ENCODE results near the gene TP53TG5. TPM values are rescaled to one million over a fixed set of nuclear protein-coding genes. Genes with fewer than 3 reads are reported as not detected.

TP53TG5 gene
- total RNA-seq, 2 experiments from 2014 or later = 0.36 TPM; not detected in 1

GRCh38 chr20:45337367-45338120 is 40.6 kb downstream of the TP53TG5 start:
- no peaks in the 10 kb centered on the region for H3K27me3 Mint-ChIP-seq
- H3K4me1 Mint-ChIP-seq (ENCODE audit: low read depth) = no peaks in the 10 kb centered on the region
- no peak for ATAC-seq (ENCODE audit: poor library complexity)
- TF ChIP-seq CTCF (IDR thresholded peaks at IDR 0.05) = no peak
- no peaks in the 10 kb centered on the region for H3K9me3 ChIP-seq (ENCODE audit: control insufficient read depth in 1 of 2, insufficient read depth in 1 of 2, low read length in 2 of 2)
- no peak overlapping the region for H3K4me3 ChIP-seq (ENCODE audit: low read length)
- no peaks in the 10 kb centered on the region for H3K4me1 ChIP-seq (ENCODE audit: insufficient read depth, low read length)
- H3K36me3 Mint-ChIP-seq (ENCODE audit: low read depth) = no peaks in the 10 kb centered on the region
- DNase-seq = no peak
- intact Hi-C loops (cut with DNase I, micrococcal nuclease) = no loop called here
- H3K27me3 ChIP-seq (ENCODE audit: control insufficient read depth in 1 of 2, insufficient read depth in 2 of 2, low read length in 2 of 2) = no peaks in the 10 kb centered on the region
- H3K4me3 Mint-ChIP-seq = no peak overlapping the region
- H3K27ac Mint-ChIP-seq = no peak overlapping the region
- H3K9me3 Mint-ChIP-seq = no peaks in the 10 kb centered on the region
- H3K27ac ChIP-seq (ENCODE audit: low read depth in 1 of 2, low read length in 2 of 2) = no peak overlapping the region
- CTCF ChIA-PET = no interaction called here
- POLR2A ChIA-PET = interaction anchor here (0.8 kb wide), 1 partner anchor 26 kb away, joined by 3 read pairs; the partner anchor contains the start of gene SYS1
- H3K36me3 ChIP-seq (ENCODE audit: insufficient read depth, low read length) = no peaks in the 10 kb centered on the region

GRCh38 chr20:45336530-45337366 is 41.4 kb downstream of the TP53TG5 start:
- H3K36me3 Mint-ChIP-seq (ENCODE audit: low read depth) = no peaks in the 10 kb centered on the region

DNA sequence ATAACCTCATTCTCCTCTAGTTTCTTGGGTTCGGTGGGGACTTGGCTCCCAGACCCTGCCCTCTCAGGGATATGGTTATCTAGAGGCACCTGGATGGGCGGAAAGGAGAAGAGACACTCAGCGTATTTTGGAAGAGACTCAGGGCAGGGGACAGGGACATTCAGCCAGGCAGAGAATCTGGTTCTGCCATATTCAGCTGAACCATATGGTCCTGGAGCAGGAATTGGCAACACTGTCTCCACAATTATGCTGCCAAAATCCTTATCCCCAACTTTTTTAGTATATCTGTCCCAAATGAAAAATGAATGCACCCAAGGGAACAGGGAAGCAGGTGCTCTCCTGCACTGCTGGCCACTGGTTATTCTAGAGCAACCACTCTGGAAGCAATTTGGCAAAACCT is 47.6 kb downstream of the TP53TG5 start:
- Mint-ChIP-seq H3K4me3 (no peak overlapping the region), H3K9me3 (no peaks in the 10 kb centered on the region), H3K27ac (no peak overlapping the region), H3K4me1 (ENCODE audit: low read depth) (no peaks in the 10 kb centered on the region), H3K36me3 (ENCODE audit: low read depth) (no peaks in the 10 kb centered on the region), H3K27me3 (no peaks in the 10 kb centered on the region)
- intact Hi-C loops (cut with DNase I, micrococcal nuclease) = no loop called here
- ChIA-PET POLR2A (no interaction called here), CTCF (no interaction called here)
- ATAC-seq (ENCODE audit: poor library complexity) (no peak), DNase-seq (no peak)
- no peak for TF ChIP-seq CTCF (IDR thresholded peaks at IDR 0.05)
- Histone ChIP-seq H3K4me3 (ENCODE audit: low read length) (no peak overlapping the region), H3K4me1 (ENCODE audit: insufficient read depth, low read length) (no peaks in the 10 kb centered on the region), H3K27ac (ENCODE audit: low read depth in 1 of 2, low read length in 2 of 2) (no peak overlapping the region), H3K27me3 (ENCODE audit: control insufficient read depth in 1 of 2, insufficient read depth in 2 of 2, low read length in 2 of 2) (no peaks in the 10 kb centered on the region), H3K9me3 (ENCODE audit: control insufficient read depth in 1 of 2, insufficient read depth in 1 of 2, low read length in 2 of 2) (no peaks in the 10 kb centered on the region), H3K36me3 (ENCODE audit: insufficient read depth, low read length) (no peaks in the 10 kb centered on the region)

More at GRCh38 chr20:45336530-45337366, 41.4 kb downstream of the TP53TG5 start:
- no peak for TF ChIP-seq CTCF (IDR thresholded peaks at IDR 0.05)
- H3K27ac ChIP-seq (ENCODE audit: low read depth in 1 of 2, low read length in 2 of 2) = no peak overlapping the region
- intact Hi-C loops (cut with DNase I, micrococcal nuclease) = no loop called here
- H3K27me3 Mint-ChIP-seq = no peaks in the 10 kb centered on the region
- H3K9me3 Mint-ChIP-seq = no peaks in the 10 kb centered on the region
- no peaks in the 10 kb centered on the region for H3K36me3 ChIP-seq (ENCODE audit: insufficient read depth, low read length)
- H3K27ac Mint-ChIP-seq = no peak overlapping the region
- ChIA-PET POLR2A (interaction anchor here (0.8 kb wide), 1 partner anchor 26 kb away, joined by 3 read pairs; the partner anchor contains the start of gene SYS1), CTCF (interaction anchor here (0.8 kb wide), 1 partner anchor 37 kb away, joined by 3 read pairs; no protein-coding TSS in a partner anchor)
- ATAC-seq (ENCODE audit: poor library complexity) (no peak), DNase-seq (no peak)
- no peaks in the 10 kb centered on the region for H3K4me1 ChIP-seq (ENCODE audit: insufficient read depth, low read length)
- no peaks in the 10 kb centered on the region for H3K9me3 ChIP-seq (ENCODE audit: control insufficient read depth in 1 of 2, insufficient read depth in 1 of 2, low read length in 2 of 2)
- no peaks in the 10 kb centered on the region for H3K4me1 Mint-ChIP-seq (ENCODE audit: low read depth)
- no peaks in the 10 kb centered on the region for H3K27me3 ChIP-seq (ENCODE audit: control insufficient read depth in 1 of 2, insufficient read depth in 2 of 2, low read length in 2 of 2)
- no peak overlapping the region for H3K4me3 Mint-ChIP-seq
- no peak overlapping the region for H3K4me3 ChIP-seq (ENCODE audit: low read length)

All from CD4-positive, alpha-beta T cell (primary cell).